ENCODE data around the gene SAMD3.

SAMD3 gene

DNA sequence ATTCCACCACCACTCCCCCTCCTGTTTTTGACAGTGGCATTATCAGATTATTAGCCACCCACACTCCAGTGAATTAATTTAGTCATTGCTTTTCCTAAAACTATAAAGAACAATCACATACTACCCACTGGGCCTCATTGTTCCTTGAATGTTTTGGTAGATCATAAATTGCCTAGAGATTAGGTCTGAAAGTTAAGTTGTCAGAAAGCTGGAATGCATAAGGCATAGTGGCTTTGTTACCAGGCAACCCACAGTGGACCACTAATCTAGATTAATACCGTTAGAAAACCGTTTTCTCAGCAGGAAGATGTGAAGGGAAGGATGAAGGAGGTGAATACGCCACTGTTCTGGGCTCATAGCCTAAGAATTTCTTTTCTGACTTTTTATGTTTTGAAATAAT, 75.6 kb downstream of the SAMD3 start:
- TF ChIP-seq POLR2AphosphoS5 (IDR thresholded peaks at IDR 0.05; ENCODE audit: low read depth, low read length) (no peak), FOXP2 (optimal IDR thresholded peaks at IDR 0.05; ENCODE audit: borderline replicate concordance, extremely low read depth, extremely low read length, insufficient read depth) (no peak), TAF1 (IDR thresholded peaks at IDR 0.05; ENCODE audit: borderline replicate concordance, insufficient read depth, low read length) (no peak), SIN3A (IDR thresholded peaks at IDR 0.05; ENCODE audit: borderline replicate concordance, insufficient read depth, low read length) (no peak)
- TF ChIP-seq, protein P1, sequence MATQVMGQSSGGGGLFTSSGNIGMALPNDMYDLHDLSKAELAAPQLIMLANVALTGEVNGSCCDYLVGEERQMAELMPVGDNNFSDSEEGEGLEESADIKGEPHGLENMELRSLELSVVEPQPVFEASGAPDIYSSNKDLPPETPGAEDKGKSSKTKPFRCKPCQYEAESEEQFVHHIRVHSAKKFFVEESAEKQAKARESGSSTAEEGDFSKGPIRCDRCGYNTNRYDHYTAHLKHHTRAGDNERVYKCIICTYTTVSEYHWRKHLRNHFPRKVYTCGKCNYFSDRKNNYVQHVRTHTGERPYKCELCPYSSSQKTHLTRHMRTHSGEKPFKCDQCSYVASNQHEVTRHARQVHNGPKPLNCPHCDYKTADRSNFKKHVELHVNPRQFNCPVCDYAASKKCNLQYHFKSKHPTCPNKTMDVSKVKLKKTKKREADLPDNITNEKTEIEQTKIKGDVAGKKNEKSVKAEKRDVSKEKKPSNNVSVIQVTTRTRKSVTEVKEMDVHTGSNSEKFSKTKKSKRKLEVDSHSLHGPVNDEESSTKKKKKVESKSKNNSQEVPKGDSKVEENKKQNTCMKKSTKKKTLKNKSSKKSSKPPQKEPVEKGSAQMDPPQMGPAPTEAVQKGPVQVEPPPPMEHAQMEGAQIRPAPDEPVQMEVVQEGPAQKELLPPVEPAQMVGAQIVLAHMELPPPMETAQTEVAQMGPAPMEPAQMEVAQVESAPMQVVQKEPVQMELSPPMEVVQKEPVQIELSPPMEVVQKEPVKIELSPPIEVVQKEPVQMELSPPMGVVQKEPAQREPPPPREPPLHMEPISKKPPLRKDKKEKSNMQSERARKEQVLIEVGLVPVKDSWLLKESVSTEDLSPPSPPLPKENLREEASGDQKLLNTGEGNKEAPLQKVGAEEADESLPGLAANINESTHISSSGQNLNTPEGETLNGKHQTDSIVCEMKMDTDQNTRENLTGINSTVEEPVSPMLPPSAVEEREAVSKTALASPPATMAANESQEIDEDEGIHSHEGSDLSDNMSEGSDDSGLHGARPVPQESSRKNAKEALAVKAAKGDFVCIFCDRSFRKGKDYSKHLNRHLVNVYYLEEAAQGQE (IDR thresholded peaks at IDR 0.05; ENCODE audit: insufficient read depth in 1 of 2, low read depth in 2 of 2, low read length in 2 of 2): no peak

DNA sequence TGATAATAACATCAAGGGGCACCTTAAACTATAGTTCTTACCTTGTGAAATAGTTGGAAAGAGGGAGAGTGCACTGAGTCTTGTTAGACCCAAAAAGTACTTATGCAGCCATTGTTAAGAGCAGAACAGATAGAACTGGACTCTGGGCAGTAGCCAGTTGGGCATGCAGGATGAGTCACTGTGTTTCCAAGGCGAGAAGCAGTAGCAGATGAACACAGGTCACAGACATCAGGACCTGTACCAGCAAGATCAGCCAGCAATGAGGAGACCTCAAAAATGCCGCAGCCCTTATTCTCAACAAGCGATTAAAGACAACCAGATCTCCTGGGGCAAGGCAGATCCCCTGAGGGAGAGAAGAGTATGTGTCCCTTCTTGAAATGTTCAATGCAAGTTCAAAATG, 79.0 kb downstream of the SAMD3 start:
- TF ChIP-seq, protein P1 (IDR thresholded peaks at IDR 0.05; ENCODE audit: insufficient read depth in 1 of 2, low read depth in 2 of 2, low read length in 2 of 2): no peak
- no peak for TF ChIP-seq TAF1 (IDR thresholded peaks at IDR 0.05; ENCODE audit: borderline replicate concordance, insufficient read depth, low read length)
- no peak for TF ChIP-seq FOXP2 (optimal IDR thresholded peaks at IDR 0.05; ENCODE audit: borderline replicate concordance, extremely low read depth, extremely low read length, insufficient read depth)
- no peak for TF ChIP-seq SIN3A (IDR thresholded peaks at IDR 0.05; ENCODE audit: borderline replicate concordance, insufficient read depth, low read length)
- no peak for TF ChIP-seq POLR2AphosphoS5 (IDR thresholded peaks at IDR 0.05; ENCODE audit: low read depth, low read length)

DNA sequence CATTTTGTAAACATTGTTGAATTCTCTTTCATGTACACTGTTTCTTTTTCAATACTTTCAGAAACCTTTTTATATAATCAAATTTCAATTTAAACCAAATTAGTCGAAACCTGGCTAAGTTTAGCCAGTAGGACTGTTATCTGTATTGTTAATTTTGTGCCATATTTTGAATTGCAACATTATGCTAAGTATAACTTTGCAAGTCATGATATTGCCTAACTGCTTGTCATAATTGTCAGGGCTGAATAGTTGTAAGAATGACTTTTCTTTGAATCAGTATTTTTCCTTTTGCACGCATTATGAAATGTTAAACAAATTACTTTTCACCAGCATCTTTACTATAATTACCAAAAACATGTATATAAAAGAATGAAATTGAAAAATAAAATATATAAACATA, 82.7 kb downstream of the SAMD3 start:
- TF ChIP-seq SIN3A (IDR thresholded peaks at IDR 0.05; ENCODE audit: borderline replicate concordance, insufficient read depth, low read length) (no peak), POLR2AphosphoS5 (IDR thresholded peaks at IDR 0.05; ENCODE audit: low read depth, low read length) (no peak), TAF1 (IDR thresholded peaks at IDR 0.05; ENCODE audit: borderline replicate concordance, insufficient read depth, low read length) (no peak), FOXP2 (optimal IDR thresholded peaks at IDR 0.05; ENCODE audit: borderline replicate concordance, extremely low read depth, extremely low read length, insufficient read depth) (no peak)
- TF ChIP-seq, protein P1 (IDR thresholded peaks at IDR 0.05; ENCODE audit: insufficient read depth in 1 of 2, low read depth in 2 of 2, low read length in 2 of 2): no peak

DNA sequence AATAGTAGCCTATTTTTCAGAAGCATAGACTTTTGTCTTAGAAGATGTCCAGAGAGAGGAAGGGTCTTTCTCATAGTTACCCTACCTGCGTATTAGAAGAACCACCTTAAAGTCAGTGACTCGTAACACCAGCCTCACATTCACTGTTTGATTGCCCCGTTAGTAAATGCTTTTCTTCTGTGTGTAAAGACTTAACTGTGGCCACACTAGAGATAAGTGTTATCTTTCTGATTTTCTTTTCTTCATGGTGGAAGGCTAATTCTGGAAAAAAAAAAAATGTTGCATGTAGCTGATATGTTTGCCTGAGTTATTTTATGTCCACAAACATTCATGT, 83.9 kb downstream of the SAMD3 start:
- TF ChIP-seq FOXP2 (optimal IDR thresholded peaks at IDR 0.05; ENCODE audit: borderline replicate concordance, extremely low read depth, extremely low read length, insufficient read depth) (no peak), TAF1 (IDR thresholded peaks at IDR 0.05; ENCODE audit: borderline replicate concordance, insufficient read depth, low read length) (no peak), SIN3A (IDR thresholded peaks at IDR 0.05; ENCODE audit: borderline replicate concordance, insufficient read depth, low read length) (no peak), POLR2AphosphoS5 (IDR thresholded peaks at IDR 0.05; ENCODE audit: low read depth, low read length) (no peak)
- TF ChIP-seq, protein P1 (IDR thresholded peaks at IDR 0.05; ENCODE audit: insufficient read depth in 1 of 2, low read depth in 2 of 2, low read length in 2 of 2): no peak
